ENCODE results near the gene BEX3.

DNA sequence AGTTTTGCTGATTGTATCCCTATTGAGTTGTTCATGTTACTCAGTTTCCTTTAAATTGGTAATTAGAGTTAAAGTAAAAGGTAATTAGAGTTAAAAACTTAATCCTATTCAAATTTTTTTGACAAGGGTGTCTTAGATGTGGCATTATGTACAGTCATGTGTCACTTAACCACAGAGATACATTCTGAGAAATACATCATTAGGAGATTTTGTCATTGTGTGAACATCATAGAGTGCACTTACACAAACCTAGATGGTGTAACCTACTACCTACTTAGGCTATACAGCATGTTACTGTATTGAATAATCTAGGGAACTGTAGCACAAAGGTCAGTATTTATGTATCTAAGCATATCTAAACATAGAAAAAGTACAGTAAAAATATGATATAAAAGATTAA is 39.2 kb downstream of the BEX3 start:
- TF ChIP-seq, protein P1, sequence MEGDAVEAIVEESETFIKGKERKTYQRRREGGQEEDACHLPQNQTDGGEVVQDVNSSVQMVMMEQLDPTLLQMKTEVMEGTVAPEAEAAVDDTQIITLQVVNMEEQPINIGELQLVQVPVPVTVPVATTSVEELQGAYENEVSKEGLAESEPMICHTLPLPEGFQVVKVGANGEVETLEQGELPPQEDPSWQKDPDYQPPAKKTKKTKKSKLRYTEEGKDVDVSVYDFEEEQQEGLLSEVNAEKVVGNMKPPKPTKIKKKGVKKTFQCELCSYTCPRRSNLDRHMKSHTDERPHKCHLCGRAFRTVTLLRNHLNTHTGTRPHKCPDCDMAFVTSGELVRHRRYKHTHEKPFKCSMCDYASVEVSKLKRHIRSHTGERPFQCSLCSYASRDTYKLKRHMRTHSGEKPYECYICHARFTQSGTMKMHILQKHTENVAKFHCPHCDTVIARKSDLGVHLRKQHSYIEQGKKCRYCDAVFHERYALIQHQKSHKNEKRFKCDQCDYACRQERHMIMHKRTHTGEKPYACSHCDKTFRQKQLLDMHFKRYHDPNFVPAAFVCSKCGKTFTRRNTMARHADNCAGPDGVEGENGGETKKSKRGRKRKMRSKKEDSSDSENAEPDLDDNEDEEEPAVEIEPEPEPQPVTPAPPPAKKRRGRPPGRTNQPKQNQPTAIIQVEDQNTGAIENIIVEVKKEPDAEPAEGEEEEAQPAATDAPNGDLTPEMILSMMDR (conservative IDR thresholded peaks at IDR 0.05 in 1 of 2, IDR thresholded peaks at IDR 0.05 in 1 of 2; ENCODE audit: low read depth in 1 of 2, low read length in 2 of 2) = no peak
- no peak for TF ChIP-seq EZH2 (IDR thresholded peaks at IDR 0.05; ENCODE audit: low read length, missing control alignments)
